ENCODE data around the gene B3GALT5.

The B3GALT5 gene

GRCh38 chr21:39707316-39707715 is 94.6 kb downstream of the B3GALT5 start:
- FAIRE-seq = no peak

GRCh38 chr21:39710866-39711265 is 98.1 kb downstream of the B3GALT5 start:
- no peak for FAIRE-seq

DNA sequence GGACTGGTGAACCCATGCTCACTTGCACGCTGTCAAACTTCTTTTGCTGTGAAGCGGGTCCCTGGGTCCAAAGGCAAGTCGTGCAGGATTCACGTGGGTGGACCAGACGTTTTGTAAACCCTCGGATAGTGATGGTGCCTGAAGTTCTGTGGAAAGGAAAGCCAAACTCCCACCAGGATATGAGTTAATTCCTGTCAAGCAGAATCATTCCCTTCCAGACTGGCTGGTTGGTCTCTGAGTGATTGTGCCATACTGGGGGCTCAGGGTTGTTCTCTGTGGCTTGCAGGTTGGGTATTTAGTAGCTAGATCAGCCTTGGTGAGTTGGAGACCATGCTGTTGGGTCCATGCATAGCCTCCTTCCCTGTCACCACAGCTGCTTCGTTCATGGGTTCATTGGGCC is 99.5 kb downstream of the B3GALT5 start:
- no peak for FAIRE-seq

DNA sequence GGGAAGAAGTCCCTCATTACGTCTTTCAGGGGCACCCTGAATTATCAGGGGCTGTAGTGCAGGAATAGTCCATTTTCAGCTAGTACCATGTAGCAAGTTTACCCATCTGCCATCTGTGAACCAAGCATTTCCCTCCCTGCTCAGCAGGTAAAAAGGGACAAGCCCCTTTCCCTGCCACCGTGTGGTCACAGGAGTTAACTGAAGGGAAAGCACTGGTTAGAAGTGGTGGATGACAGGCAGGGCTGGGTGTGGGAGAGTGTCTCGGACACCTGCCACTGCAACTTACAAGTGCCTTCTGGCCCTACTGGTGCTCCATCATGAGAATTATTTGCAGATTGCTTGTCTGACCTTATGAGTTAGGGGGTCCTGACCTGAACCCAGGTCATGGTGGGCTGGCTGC is 100.2 kb downstream of the B3GALT5 start:
- FAIRE-seq = no peak

GRCh38 chr21:39713905-39714304 is 101.2 kb downstream of the B3GALT5 start:
- FAIRE-seq = no peak

- no peak for FAIRE-seq
These were observed 101.6 kb downstream of the B3GALT5 start for GRCh38 chr21:39714331-39714730.

DNA sequence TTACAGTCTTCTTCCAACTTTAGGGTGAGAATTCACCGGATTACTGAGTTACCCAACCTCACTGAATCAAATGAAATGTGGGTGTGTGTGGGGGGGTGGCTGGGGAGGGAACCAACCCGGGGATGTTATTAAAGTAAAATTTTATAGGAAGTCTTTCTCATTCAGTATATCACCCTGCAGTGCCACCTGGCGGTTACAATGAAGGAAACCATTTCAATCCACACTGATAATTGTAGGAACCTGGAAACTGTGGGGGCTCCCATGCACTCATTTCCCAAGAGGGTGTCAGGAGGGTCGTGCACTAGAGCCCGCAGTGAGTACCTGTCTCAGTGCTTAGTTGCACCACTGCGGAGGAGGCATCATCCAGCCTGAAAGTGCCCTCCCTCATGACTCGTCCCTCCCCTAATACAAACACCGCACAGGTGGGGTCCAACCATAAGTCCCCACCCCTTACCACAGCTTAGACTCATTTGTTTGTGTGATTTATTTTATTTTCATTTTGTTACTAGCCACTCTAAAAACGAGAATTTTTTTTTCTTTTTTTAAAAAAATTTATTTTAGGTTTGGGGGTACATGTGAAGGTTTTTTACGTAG is 103.2 kb downstream of the B3GALT5 start:
- FAIRE-seq = no peak

GRCh38 chr21:39720126-39720778 is 107.5 kb downstream of the B3GALT5 start:
- no peak for FAIRE-seq

GRCh38 chr21:39721885-39722284 is 109.1 kb downstream of the B3GALT5 start:
- no peak for FAIRE-seq
